Uterus (tissue), 4 donors: ENCODE measurements around the gene IGF2BP1. TPM values are rescaled to one million over a fixed set of nuclear protein-coding genes. Genes with fewer than 3 reads are reported as not detected.

Source experiments
- DNase-seq, 2 donors: peaks; one replicate each; pipeline ENCODE4 v3.0.0-alpha.2; 2019 to 2020
- H3K27ac ChIP-seq, 2 donors: fragments of 200-600 bp; sonication (generic); 1 replicate in 1 of 2; 2 replicates in 1 of 2; pipeline ENCODE4 v1.5.1; 2016 to 2018
- H3K27me3 ChIP-seq, 2 donors: fragments of 200-600 bp; sonication (generic); one replicate each; pipeline ENCODE4 v1.5.1; 2018 to 2019; ENCODE audit warnings: control low read depth in 1 of 2
- H3K36me3 ChIP-seq, 2 donors: fragments of 200-600 bp; sonication (generic); one replicate each; pipeline ENCODE4 v1.5.1; 2019; ENCODE audit warnings: control low read depth in 1 of 2
- H3K4me1 ChIP-seq, 2 donors: fragments of 200-600 bp; sonication (generic); one replicate each; pipeline ENCODE4 v1.5.1; 2018 to 2019; ENCODE audit warnings: control low read depth in 1 of 2
- H3K4me3 ChIP-seq, 2 donors: fragments of 200-600 bp; sonication (generic); 1 replicate in 1 of 2; 2 replicates in 1 of 2; pipeline ENCODE4 v1.5.1; 2018 to 2019; ENCODE audit warnings: mild to moderate bottlenecking in 1 of 2
- H3K9me3 ChIP-seq, 2 donors: fragments of 200-600 bp; sonication (generic); one replicate each; pipeline ENCODE4 v1.5.1; 2019; ENCODE audit warnings: control low read depth in 1 of 2
- CTCF ChIP-seq, 4 experiments: fragments of 200-600 bp in 2 of 4; fragments of 450-650 bp in 2 of 4; sonication (generic) in 2 of 4; IDR thresholded peaks; one replicate each; pipeline ENCODE4 v1.5.1; 2016 to 2019; ENCODE audit warnings: antibody characterized with exemption in 4 of 4, mild to moderate bottlenecking in 2 of 4, moderate library complexity in 1 of 4
- POLR2A ChIP-seq, 2 donors: fragments of 450-650 bp; IDR thresholded peaks; one replicate each; pipeline ENCODE4 v1.6.1; 2016; ENCODE audit warnings: antibody characterized with exemption in 2 of 2, mild to moderate bottlenecking in 1 of 2, moderate library complexity in 1 of 2
- intact Hi-C: fragments of 100-400 bp; cut with DNase I; formaldehyde crosslinking; loops from one replicate; pipeline ENCODE4 v1.15.1; 2023; ENCODE audit warnings: low total_unique reads
- total RNA-seq, 4 donors: library from RNA; depleted of rRNA in 3 of 4; stranded (reverse); fragments of >200 nt in 3 of 4; gene quantifications; one replicate each; pipeline versions ENCODE4 v1.1.0 to v1.2.4, GENCODE V29; 2014 to 2023
- donor health status: DM: yes; HTN: yes; CAD: no.

IGF2BP1 gene
- total RNA-seq, 4 donors from 2014 or later = under 0.01 to 1.8 TPM; not detected in 2

DNA sequence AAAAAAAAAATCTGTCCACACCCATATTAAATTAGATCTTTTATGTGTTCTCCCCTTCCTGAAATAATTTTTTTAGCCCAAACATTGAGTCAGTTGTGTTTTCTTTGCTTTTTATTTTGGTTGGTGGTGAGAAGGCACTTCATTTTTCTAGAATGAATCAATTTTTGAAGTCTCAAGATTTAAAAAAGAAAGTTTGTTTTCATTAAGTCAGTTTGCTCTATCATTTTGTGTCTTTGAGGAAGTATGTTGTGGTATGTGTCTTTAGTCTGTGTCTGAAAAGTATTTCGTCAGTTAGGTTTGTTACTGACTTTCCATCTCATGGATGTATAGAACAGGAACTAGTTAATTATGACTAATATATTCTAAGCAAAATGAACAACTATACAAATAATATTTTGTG is 3.8 kb downstream of the IGF2BP1 start:
- Histone ChIP-seq H3K36me3 (no peaks in the 10 kb centered on the region), H3K9me3 (no peaks in the 10 kb centered on the region), H3K4me1 (peaks cover 0 to 3% of the 10 kb centered on the region in 2 donors), H3K27me3 (peaks cover 21 to 95% of the 10 kb centered on the region in 2 donors), H3K27ac (no peak overlapping the region), H3K4me3 (no peak overlapping the region)
- no peak for DNase-seq
- no peak for TF ChIP-seq CTCF (IDR thresholded peaks at IDR 0.05)
- TF ChIP-seq POLR2A (IDR thresholded peaks at IDR 0.05) = no peak
- intact Hi-C loops = no loop called here

DNA sequence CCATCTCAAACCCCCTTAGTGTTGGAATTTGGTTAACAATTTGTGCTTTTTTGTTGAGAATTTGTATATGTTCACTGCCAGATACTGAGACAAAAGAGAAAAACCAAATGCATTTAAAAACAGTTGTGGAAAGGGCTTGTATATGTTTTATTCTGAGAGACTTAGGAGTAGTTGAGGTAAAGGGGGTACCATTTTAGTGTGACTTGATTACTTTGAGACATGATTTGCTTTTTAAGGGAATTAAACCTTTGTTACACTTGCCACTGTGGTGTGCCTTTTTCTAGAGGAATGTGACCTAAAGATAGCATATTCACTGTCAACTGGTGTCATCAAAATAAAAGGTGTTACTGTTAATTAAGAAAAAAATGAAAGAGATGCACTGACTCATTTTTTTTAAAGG is 4.5 kb downstream of the IGF2BP1 start:
- peaks cover 19 to 93% of the 10 kb centered on the region in 2 donors for H3K27me3 ChIP-seq
- TF ChIP-seq CTCF (IDR thresholded peaks at IDR 0.05) (no peak), POLR2A (IDR thresholded peaks at IDR 0.05) (no peak)
- no peaks in the 10 kb centered on the region for H3K9me3 ChIP-seq
- H3K4me3 ChIP-seq = no peak overlapping the region
- no peak overlapping the region for H3K27ac ChIP-seq
- no peaks in the 10 kb centered on the region for H3K4me1 ChIP-seq
- no peak for DNase-seq
- intact Hi-C loops = no loop called here
- no peaks in the 10 kb centered on the region for H3K36me3 ChIP-seq

GRCh38 chr17:49002331-49002730 is 5.1 kb downstream of the IGF2BP1 start:
- TF ChIP-seq CTCF (IDR thresholded peaks at IDR 0.05) (no peak), POLR2A (IDR thresholded peaks at IDR 0.05) (no peak)
- intact Hi-C loops = no loop called here
- Histone ChIP-seq H3K4me3 (no peak overlapping the region), H3K27me3 (peaks cover 18 to 89% of the 10 kb centered on the region in 2 donors), H3K9me3 (no peaks in the 10 kb centered on the region), H3K27ac (no peak overlapping the region), H3K36me3 (no peaks in the 10 kb centered on the region), H3K4me1 (no peaks in the 10 kb centered on the region)
- no peak for DNase-seq

DNA sequence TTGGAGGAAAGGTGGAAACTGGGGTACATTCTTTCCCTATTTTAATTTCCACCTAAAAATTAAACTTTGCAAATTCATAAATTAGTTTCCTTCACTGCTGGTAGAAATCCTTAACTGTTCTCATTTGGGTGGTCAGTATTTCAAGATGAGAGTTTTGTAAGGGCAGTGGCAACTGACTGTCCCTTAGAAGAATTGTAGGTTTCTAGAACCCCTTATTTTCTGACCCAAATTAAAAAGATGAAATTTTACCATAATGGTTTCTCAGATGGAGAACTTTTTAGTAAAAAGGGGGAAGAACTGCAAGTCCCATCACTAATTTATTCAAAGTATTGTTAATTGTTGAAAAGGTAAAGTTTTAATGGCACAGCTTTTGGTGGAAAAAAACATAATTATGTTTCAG is 5.6 kb downstream of the IGF2BP1 start:
- H3K36me3 ChIP-seq = no peaks in the 10 kb centered on the region
- H3K27ac ChIP-seq = no peak overlapping the region
- no peak for DNase-seq
- intact Hi-C loops = no loop called here
- H3K4me3 ChIP-seq = no peak overlapping the region
- H3K9me3 ChIP-seq = no peaks in the 10 kb centered on the region
- peaks cover 13 to 84% of the 10 kb centered on the region in 2 donors for H3K27me3 ChIP-seq
- no peak for TF ChIP-seq CTCF (IDR thresholded peaks at IDR 0.05)
- H3K4me1 ChIP-seq = no peaks in the 10 kb centered on the region

- no peak overlapping the region for H3K4me3 ChIP-seq
- no peak overlapping the region for H3K27ac ChIP-seq
- H3K27me3 ChIP-seq = peaks cover 3 to 74% of the 10 kb centered on the region in 2 donors
- intact Hi-C loops = no loop called here
- no peak for TF ChIP-seq POLR2A (IDR thresholded peaks at IDR 0.05)
- TF ChIP-seq CTCF (IDR thresholded peaks at IDR 0.05) = no peak
- no peaks in the 10 kb centered on the region for H3K4me1 ChIP-seq
- no peak for DNase-seq
- H3K9me3 ChIP-seq = no peaks in the 10 kb centered on the region
- no peaks in the 10 kb centered on the region for H3K36me3 ChIP-seq
Measured at GRCh38 chr17:49003557-49004511, 6.6 kb downstream of the IGF2BP1 start.
